HEK293T (cell line): Measurements from ENCODE around the gene PRKG1.

Experiments used
- ARNT ChIP-seq: fragments of 450-650 bp; IDR thresholded peaks from 2 replicates; pipeline ENCODE4 v1.6.1; 2017; ENCODE audit warnings: mild to moderate bottlenecking
- FOXA1 ChIP-seq: fragments of 450-650 bp; IDR thresholded peaks from 2 replicates; pipeline ENCODE4 v1.6.1; 2016; ENCODE audit warnings: mild to moderate bottlenecking
- TARDBP ChIP-seq: fragments of 450-650 bp; IDR thresholded peaks from 2 replicates; pipeline ENCODE4 v1.6.1; 2016
- ZNF384 ChIP-seq: fragments of 450-650 bp; IDR thresholded peaks from 2 replicates; pipeline ENCODE4 v1.6.1; 2016

GRCh38 chr10:52319926-52320325, 1245.6 kb downstream of the PRKG1 start:
- TF ChIP-seq FOXA1 = no peak
- no peak for TF ChIP-seq ARNT
- TF ChIP-seq TARDBP = no peak
- no peak for TF ChIP-seq ZNF384
